Measurements from ENCODE around the gene ZNF891. TPM values are rescaled to one million over a fixed set of nuclear protein-coding genes. Genes with fewer than 3 reads are reported as not detected.

ZNF891 gene
- total RNA-seq, 3 donors from 2014 or later (not counting 1 experiment from before 2014, with no cell fraction given): 1.9 to 3.1 (median 2.3) TPM

DNA sequence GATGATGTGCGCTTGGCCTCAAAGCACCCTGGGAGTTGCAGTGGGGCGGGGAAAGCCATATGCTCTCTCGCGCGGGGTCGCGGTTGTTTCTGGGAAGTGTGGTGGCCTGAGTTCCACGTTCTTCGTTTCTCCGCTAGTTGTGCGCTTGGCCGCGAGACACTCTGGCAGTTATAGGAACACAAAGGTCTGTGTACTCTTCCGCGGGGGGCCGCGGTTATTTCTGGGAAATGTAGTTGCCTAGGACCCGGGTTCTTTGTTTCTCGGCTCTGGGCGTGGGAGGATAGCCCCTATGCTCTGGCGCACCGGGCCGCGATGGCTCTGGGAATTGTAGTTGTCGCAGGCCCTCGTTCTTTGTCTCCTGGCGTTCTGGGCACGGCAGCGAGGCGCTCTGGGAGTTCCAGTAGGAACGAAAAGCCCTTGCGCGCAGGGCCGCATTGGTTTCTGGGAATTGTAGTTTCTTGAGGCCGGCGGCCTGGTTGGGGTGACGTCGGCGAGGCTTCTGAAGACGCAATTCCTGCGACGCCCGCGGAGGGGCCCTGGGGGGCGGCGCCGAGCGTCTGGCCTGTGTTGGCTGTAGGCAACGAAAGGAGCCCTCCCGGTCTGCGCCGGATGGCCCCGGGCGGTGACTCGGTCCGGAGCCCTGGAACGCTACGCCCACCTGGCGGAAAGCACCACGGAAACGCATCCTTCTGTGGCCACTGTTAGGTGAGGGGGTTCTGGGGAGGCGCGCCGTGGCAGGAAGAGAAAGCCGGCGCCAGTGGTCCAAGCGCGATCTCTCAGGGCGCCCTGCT, 49.5 kb downstream of the ZNF891 start, which contains the start of gene ZNF140:
Gene ZNF140, plus strand, starts transcription at position 556 of the 791 bp plus-strand sequence. CDS start 398 bp downstream, outside the sequence.
- H3K9me3 Mint-ChIP-seq: peaks cover 11 to 18% of the 10 kb centered on the region in 2 donors
- ATAC-seq: peak; percentile 63 to 84 (median 65)
- Histone ChIP-seq H3K4me3 (ENCODE audit: low read length) (peak within 1 kb of the TSS; percentile 62), H3K4me1 (ENCODE audit: control insufficient read depth, insufficient read depth, low read length) (peaks cover 16% of the 10 kb centered on the region), H3K27me3 (ENCODE audit: control insufficient read depth, insufficient read depth, low read length) (no peaks in the 10 kb centered on the region), H3K36me3 (ENCODE audit: control insufficient read depth, insufficient read depth, low read length) (peaks cover 24% of the 10 kb centered on the region), H3K9me3 (ENCODE audit: control insufficient read depth, insufficient read depth, low read length) (peaks cover 60% of the 10 kb centered on the region), H3K27ac (ENCODE audit: low read length) (peak within 1 kb of the TSS; percentile 88)
- peaks cover 0 to 2% of the 10 kb centered on the region in 2 donors for H3K27me3 Mint-ChIP-seq (ENCODE audit: low read depth in 2 of 2)
- under 1% methylated on average over 69 of the region's 69 CpGs for WGBS (ENCODE audit: insufficient coverage)
- TF ChIP-seq, protein P1, sequence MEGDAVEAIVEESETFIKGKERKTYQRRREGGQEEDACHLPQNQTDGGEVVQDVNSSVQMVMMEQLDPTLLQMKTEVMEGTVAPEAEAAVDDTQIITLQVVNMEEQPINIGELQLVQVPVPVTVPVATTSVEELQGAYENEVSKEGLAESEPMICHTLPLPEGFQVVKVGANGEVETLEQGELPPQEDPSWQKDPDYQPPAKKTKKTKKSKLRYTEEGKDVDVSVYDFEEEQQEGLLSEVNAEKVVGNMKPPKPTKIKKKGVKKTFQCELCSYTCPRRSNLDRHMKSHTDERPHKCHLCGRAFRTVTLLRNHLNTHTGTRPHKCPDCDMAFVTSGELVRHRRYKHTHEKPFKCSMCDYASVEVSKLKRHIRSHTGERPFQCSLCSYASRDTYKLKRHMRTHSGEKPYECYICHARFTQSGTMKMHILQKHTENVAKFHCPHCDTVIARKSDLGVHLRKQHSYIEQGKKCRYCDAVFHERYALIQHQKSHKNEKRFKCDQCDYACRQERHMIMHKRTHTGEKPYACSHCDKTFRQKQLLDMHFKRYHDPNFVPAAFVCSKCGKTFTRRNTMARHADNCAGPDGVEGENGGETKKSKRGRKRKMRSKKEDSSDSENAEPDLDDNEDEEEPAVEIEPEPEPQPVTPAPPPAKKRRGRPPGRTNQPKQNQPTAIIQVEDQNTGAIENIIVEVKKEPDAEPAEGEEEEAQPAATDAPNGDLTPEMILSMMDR (IDR thresholded peaks at IDR 0.05): no peak
- peaks cover 46% of the 10 kb centered on the region for H3K36me3 Mint-ChIP-seq
- DNase-seq: peak; percentile 95 to 97
- intact Hi-C loops (cut with micrococcal nuclease): loop anchor here (1.0 kb wide), 7 partner anchors 43 to 193 kb away; partner anchors contain the start of genes CHFR, ZNF10, ZNF26 and ZNF268
- H3K4me3 Mint-ChIP-seq: no peak within 1 kb of the TSS
- peaks cover 4 to 7% of the 10 kb centered on the region in 2 donors for H3K4me1 Mint-ChIP-seq
- no peak within 1 kb of the TSS for H3K27ac Mint-ChIP-seq

DNA sequence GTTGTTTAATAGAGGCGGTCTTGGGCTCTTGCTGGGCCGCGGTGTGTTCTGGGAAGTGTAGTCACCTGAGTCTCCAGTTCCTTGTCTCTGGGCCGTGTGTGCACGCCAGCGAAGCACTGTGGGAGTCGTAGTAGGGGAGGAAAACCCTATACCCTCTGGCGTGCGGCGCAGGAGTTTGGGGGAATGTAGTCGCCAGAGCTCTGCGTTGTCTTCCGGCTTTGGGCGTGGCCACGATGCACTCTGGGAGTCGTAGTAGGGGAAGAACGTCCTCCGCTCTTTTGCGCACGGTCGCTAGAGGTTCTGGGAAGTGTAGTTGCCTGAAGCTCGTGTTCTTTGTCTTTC, 50.1 kb downstream of the ZNF891 start:
- H3K4me3 Mint-ChIP-seq: no peak overlapping the region
- H3K4me1 Mint-ChIP-seq: peaks cover 4 to 7% of the 10 kb centered on the region in 2 donors
- H3K27me3 ChIP-seq (ENCODE audit: control insufficient read depth, insufficient read depth, low read length): no peaks in the 10 kb centered on the region
- peaks cover 0 to 2% of the 10 kb centered on the region in 2 donors for H3K27me3 Mint-ChIP-seq (ENCODE audit: low read depth in 2 of 2)
- TF ChIP-seq, protein P1 (IDR thresholded peaks at IDR 0.05): no peak
- peak; percentile 74 to 88 (median 75) for ATAC-seq
- H3K4me1 ChIP-seq (ENCODE audit: control insufficient read depth, insufficient read depth, low read length): peaks cover 16% of the 10 kb centered on the region
- H3K9me3 ChIP-seq (ENCODE audit: control insufficient read depth, insufficient read depth, low read length): peaks cover 61% of the 10 kb centered on the region
- WGBS (ENCODE audit: insufficient coverage): under 1% methylated on average over 22 of the region's 22 CpGs
- intact Hi-C loops (cut with micrococcal nuclease): loop anchor here (1.0 kb wide), 7 partner anchors 43 to 193 kb away; partner anchors contain the start of genes CHFR, ZNF10, ZNF26 and ZNF268
- H3K27ac ChIP-seq (ENCODE audit: low read length): peak overlapping the region; percentile 88
- H3K36me3 ChIP-seq (ENCODE audit: control insufficient read depth, insufficient read depth, low read length): peaks cover 18% of the 10 kb centered on the region
- peaks cover 13 to 21% of the 10 kb centered on the region in 2 donors for H3K9me3 Mint-ChIP-seq
- H3K4me3 ChIP-seq (ENCODE audit: low read length): peak overlapping the region; percentile 62
- DNase-seq: peak in 1 of 2 donors; percentile 99
- H3K36me3 Mint-ChIP-seq: peaks cover 46% of the 10 kb centered on the region
- H3K27ac Mint-ChIP-seq: no peak overlapping the region

DNA sequence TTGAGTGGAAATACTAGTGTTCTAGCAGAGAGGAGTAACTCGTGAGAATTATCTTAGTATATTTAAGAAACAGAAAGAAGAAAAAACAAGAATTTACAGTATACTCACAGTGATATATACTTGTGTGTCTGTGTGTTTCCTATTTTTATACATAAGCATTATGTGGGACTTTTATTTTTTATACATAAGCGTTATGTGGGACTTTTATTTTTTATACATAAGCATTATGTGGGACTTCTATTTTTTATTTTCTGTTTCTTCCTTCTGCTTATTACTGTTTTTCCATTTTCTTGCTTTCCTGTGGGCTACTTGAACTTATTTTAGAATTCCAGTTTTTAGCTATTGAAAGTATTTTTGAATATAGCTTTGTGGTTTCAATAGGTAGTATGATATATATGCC, 56.2 kb downstream of the ZNF891 start:
- H3K9me3 ChIP-seq (ENCODE audit: control insufficient read depth, insufficient read depth, low read length): peaks cover 68% of the 10 kb centered on the region
- no peaks in the 10 kb centered on the region for H3K27me3 ChIP-seq (ENCODE audit: control insufficient read depth, insufficient read depth, low read length)
- Mint-ChIP-seq H3K4me1 (no peaks in the 10 kb centered on the region), H3K36me3 (peaks cover 37% of the 10 kb centered on the region), H3K9me3 (peaks cover 19 to 28% of the 10 kb centered on the region in 2 donors), H3K4me3 (no peak overlapping the region), H3K27me3 (ENCODE audit: low read depth in 2 of 2) (peaks cover 0 to 2% of the 10 kb centered on the region in 2 donors), H3K27ac (no peak overlapping the region)
- no peaks in the 10 kb centered on the region for H3K4me1 ChIP-seq (ENCODE audit: control insufficient read depth, insufficient read depth, low read length)
- H3K4me3 ChIP-seq (ENCODE audit: low read length): no peak overlapping the region
- ATAC-seq (no peak), DNase-seq (no peak)
- TF ChIP-seq, protein P1 (IDR thresholded peaks at IDR 0.05): no peak
- no peak overlapping the region for H3K27ac ChIP-seq (ENCODE audit: low read length)
- no CpG with 5 or more reads among the region's 2 CpGs for WGBS (ENCODE audit: insufficient coverage)
- intact Hi-C loops (cut with micrococcal nuclease): no loop called here
- no peaks in the 10 kb centered on the region for H3K36me3 ChIP-seq (ENCODE audit: control insufficient read depth, insufficient read depth, low read length)
